ENCODE measurements around the gene CIPC. TPM values are rescaled to one million over a fixed set of nuclear protein-coding genes. Genes with fewer than 3 reads are reported as not detected.
A peak's percentile ranks its signal among the peaks of the same experiment; 100 is the strongest.

Gene CIPC
- total and polyA plus RNA-seq, 2 of the 13 experiments (the other 11 are each of a cell fraction or from before 2014, with no cell fraction given), result 7.6 to 13.9 TPM

DNA sequence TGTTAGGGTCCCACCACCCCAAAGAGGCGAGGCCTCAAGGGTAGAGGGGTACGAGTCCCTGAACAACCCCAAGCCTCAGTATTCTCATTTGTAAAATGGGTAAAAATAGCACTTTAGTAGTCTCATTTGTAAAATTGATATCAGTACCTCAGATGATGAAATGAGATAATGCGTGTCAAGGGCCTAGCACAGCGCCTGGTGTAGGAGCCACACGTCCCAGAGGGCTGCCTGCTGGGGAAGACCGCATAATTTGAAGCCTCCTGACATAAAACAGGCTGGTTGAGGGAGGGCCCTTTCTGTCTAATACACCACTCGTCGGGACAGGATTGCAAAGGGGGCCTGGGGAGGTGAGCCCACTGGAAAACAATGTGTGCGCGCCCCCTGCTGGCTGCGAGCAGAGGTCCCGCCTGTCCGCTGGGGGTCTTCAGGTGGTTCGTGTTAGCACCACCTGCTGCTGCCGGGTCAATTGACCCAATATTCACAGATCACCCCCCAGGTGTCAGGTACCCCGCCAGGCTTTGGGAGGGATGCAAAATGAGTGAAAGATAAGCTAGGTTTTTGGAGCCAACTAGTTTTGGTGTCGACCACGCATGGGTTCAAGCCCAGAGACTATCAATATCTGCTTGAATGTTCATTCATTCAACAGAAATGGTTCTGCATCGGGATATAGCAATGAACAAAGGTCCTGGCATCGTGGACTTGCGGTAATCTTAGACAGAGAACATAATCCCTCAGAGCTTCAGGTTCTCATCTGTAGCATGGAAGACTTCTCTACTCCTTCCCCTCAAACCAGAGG is 44.8 kb upstream of the CIPC start (continued):
- TF ChIP-seq, protein P1, sequence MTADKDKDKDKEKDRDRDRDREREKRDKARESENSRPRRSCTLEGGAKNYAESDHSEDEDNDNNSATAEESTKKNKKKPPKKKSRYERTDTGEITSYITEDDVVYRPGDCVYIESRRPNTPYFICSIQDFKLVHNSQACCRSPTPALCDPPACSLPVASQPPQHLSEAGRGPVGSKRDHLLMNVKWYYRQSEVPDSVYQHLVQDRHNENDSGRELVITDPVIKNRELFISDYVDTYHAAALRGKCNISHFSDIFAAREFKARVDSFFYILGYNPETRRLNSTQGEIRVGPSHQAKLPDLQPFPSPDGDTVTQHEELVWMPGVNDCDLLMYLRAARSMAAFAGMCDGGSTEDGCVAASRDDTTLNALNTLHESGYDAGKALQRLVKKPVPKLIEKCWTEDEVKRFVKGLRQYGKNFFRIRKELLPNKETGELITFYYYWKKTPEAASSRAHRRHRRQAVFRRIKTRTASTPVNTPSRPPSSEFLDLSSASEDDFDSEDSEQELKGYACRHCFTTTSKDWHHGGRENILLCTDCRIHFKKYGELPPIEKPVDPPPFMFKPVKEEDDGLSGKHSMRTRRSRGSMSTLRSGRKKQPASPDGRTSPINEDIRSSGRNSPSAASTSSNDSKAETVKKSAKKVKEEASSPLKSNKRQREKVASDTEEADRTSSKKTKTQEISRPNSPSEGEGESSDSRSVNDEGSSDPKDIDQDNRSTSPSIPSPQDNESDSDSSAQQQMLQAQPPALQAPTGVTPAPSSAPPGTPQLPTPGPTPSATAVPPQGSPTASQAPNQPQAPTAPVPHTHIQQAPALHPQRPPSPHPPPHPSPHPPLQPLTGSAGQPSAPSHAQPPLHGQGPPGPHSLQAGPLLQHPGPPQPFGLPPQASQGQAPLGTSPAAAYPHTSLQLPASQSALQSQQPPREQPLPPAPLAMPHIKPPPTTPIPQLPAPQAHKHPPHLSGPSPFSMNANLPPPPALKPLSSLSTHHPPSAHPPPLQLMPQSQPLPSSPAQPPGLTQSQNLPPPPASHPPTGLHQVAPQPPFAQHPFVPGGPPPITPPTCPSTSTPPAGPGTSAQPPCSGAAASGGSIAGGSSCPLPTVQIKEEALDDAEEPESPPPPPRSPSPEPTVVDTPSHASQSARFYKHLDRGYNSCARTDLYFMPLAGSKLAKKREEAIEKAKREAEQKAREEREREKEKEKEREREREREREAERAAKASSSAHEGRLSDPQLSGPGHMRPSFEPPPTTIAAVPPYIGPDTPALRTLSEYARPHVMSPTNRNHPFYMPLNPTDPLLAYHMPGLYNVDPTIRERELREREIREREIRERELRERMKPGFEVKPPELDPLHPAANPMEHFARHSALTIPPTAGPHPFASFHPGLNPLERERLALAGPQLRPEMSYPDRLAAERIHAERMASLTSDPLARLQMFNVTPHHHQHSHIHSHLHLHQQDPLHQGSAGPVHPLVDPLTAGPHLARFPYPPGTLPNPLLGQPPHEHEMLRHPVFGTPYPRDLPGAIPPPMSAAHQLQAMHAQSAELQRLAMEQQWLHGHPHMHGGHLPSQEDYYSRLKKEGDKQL (CRISPR knock-in tag; IDR thresholded peaks at IDR 0.05; ENCODE audit: low read depth), result no peak
- TF ChIP-seq ZNF619 (CRISPR knock-in tag; IDR thresholded peaks at IDR 0.05) (no peak), ATRX (CRISPR knock-in tag; IDR thresholded peaks at IDR 0.05; ENCODE audit: borderline replicate concordance) (no peak), AKAP8 (CRISPR knock-in tag; IDR thresholded peaks at IDR 0.05) (no peak), SMYD3 (CRISPR knock-in tag; IDR thresholded peaks at IDR 0.05) (no peak), ZNF460 (CRISPR knock-in tag; IDR thresholded peaks at IDR 0.05; ENCODE audit: borderline replicate concordance) (no peak), ZNF672 (CRISPR knock-in tag; IDR thresholded peaks at IDR 0.05) (no peak), RBAK (CRISPR knock-in tag; IDR thresholded peaks at IDR 0.05) (no peak), ZNF776 (CRISPR knock-in tag; IDR thresholded peaks at IDR 0.05) (no peak), ZNF24 (IDR thresholded peaks at IDR 0.05) (no peak), NKX3-1 (CRISPR knock-in tag; IDR thresholded peaks at IDR 0.05) (no peak), KMT2B (CRISPR knock-in tag; IDR thresholded peaks at IDR 0.05) (no peak), CREB1 (IDR thresholded peaks at IDR 0.05) (no peak), CREB1 (CRISPR knock-in tag; IDR thresholded peaks at IDR 0.05) (no peak), SETDB1 (CRISPR knock-in tag; IDR thresholded peaks at IDR 0.05; ENCODE audit: borderline replicate concordance) (no peak), PTBP1 (IDR thresholded peaks at IDR 0.05; ENCODE audit: low read depth, low read length, poor library complexity, severe bottlenecking) (no peak), ELF1 (CRISPR knock-in tag; IDR thresholded peaks at IDR 0.05) (no peak), ISX (CRISPR knock-in tag; conservative IDR thresholded peaks at IDR 0.05) (no peak), ZSCAN12 (CRISPR knock-in tag; IDR thresholded peaks at IDR 0.05) (no peak), ATAD3A (CRISPR knock-in tag; IDR thresholded peaks at IDR 0.05) (no peak), SMARCE1 (IDR thresholded peaks at IDR 0.05; ENCODE audit: borderline replicate concordance) (no peak)
- TF ChIP-seq, protein P2, sequence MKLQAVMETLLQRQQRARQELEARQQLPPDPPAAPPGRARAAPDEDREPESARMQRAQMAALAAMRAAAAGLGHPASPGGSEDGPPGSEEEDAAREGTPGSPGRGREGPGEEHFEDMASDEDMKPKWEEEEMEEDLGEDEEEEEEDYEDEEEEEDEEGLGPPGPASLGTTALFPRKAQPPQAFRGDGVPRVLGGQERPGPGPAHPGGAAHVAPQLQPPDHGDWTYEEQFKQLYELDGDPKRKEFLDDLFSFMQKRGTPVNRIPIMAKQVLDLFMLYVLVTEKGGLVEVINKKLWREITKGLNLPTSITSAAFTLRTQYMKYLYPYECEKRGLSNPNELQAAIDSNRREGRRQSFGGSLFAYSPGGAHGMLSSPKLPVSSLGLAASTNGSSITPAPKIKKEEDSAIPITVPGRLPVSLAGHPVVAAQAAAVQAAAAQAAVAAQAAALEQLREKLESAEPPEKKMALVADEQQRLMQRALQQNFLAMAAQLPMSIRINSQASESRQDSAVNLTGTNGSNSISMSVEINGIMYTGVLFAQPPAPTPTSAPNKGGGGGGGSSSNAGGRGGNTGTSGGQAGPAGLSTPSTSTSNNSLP (IDR thresholded peaks at IDR 0.05; ENCODE audit: low read depth, low read length), result 0 out of 2 replicates have a peak, but pooled peaks have one; percentile 30
- TF ChIP-seq, protein P3, sequence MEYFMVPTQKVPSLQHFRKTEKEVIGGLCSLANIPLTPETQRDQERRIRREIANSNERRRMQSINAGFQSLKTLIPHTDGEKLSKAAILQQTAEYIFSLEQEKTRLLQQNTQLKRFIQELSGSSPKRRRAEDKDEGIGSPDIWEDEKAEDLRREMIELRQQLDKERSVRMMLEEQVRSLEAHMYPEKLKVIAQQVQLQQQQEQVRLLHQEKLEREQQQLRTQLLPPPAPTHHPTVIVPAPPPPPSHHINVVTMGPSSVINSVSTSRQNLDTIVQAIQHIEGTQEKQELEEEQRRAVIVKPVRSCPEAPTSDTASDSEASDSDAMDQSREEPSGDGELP (IDR thresholded peaks at IDR 0.05; ENCODE audit: borderline replicate concordance, low read depth), result no peak
- TF ChIP-seq, protein P4, sequence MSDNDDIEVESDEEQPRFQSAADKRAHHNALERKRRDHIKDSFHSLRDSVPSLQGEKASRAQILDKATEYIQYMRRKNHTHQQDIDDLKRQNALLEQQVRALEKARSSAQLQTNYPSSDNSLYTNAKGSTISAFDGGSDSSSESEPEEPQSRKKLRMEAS (IDR thresholded peaks at IDR 0.05), result peak; percentile 34; the same call in 1 of the 2 replicates
